WTC11 (cell line): ENCODE measurements around the gene CYRIA.

Experiments used
- ATF6 ChIP-seq: sonication (generic); formaldehyde crosslinking; IDR thresholded peaks from 2 replicates; pipeline ENCODE4 v1.8.1; 2023; ENCODE audit warnings: mild to moderate bottlenecking, missing genetic modification reagents
- CTCF ChIP-seq: fragments of 200-600 bp; IDR thresholded peaks from 2 replicates; pipeline ENCODE4 v1.8.0; 2022; ENCODE audit warnings: antibody characterized with exemption
- KAT7 ChIP-seq: sonication (generic); formaldehyde crosslinking; IDR thresholded peaks from 2 replicates; pipeline ENCODE4 v1.8.1; 2023; ENCODE audit warnings: missing genetic modification reagents, mild to moderate bottlenecking, borderline replicate concordance
- NR1H2 ChIP-seq: sonication (generic); formaldehyde crosslinking; IDR thresholded peaks from 2 replicates; pipeline ENCODE4 v1.9.0; 2021; ENCODE audit warnings: mild to moderate bottlenecking, moderate library complexity, missing genetic modification reagents
- NR3C1 ChIP-seq: sonication (generic); formaldehyde crosslinking; conservative IDR thresholded peaks from 2 replicates; pipeline ENCODE4 v1.8.1; 2023; ENCODE audit warnings: low read depth, mild to moderate bottlenecking, missing genetic modification reagents
- STAT6 ChIP-seq: sonication (generic); formaldehyde crosslinking; conservative IDR thresholded peaks from 2 replicates; pipeline ENCODE4 v1.8.1; 2023; ENCODE audit warnings: mild to moderate bottlenecking, low read depth, missing genetic modification reagents, moderate library complexity
- TCF7 ChIP-seq: sonication (generic); formaldehyde crosslinking; IDR thresholded peaks from 2 replicates; pipeline ENCODE4 v1.8.0; 2022; ENCODE audit warnings: mild to moderate bottlenecking, low read depth, missing genetic modification reagents, moderate library complexity
- ZBTB21 ChIP-seq: sonication (generic); formaldehyde crosslinking; IDR thresholded peaks from 2 replicates; pipeline ENCODE4 v1.8.1; 2023; ENCODE audit warnings: mild to moderate bottlenecking, missing genetic modification reagents, borderline replicate concordance
- ZBTB43 ChIP-seq: sonication (generic); formaldehyde crosslinking; IDR thresholded peaks from 2 replicates; pipeline ENCODE4 v1.8.1; 2023; ENCODE audit warnings: mild to moderate bottlenecking, missing genetic modification reagents
- ZNF138 ChIP-seq: sonication (generic); formaldehyde crosslinking; conservative IDR thresholded peaks from 2 replicates; pipeline ENCODE4 v1.8.1; 2022; ENCODE audit warnings: mild to moderate bottlenecking, moderate library complexity, missing genetic modification reagents

GRCh38 chr2:16661526-16661925 lies 4.1 kb downstream of the CYRIA start:
- TF ChIP-seq CTCF (no peak), ZBTB43 (CRISPR knock-in tag) (no peak), ZBTB21 (CRISPR knock-in tag) (no peak), TCF7 (CRISPR knock-in tag) (no peak), ATF6 (CRISPR knock-in tag) (no peak), NR3C1 (CRISPR knock-in tag) (no peak), NR1H2 (CRISPR knock-in tag) (no peak), STAT6 (CRISPR knock-in tag) (no peak), ZNF138 (CRISPR knock-in tag) (no peak), KAT7 (CRISPR knock-in tag) (no peak)
